NCI-H2107 (cell line): ENCODE measurements around the gene TSKU.
"Not testable (repeated sequence)": the region's sequence is repeated elsewhere in the genome, so short reads cannot be mapped to it uniquely, and the experiment has no call there.

ENCODE experiments used
- DNase-seq: peaks from one replicate; lab custom pipeline; 2025; lab: John Stamatoyannopoulos, UW

Gene TSKU

DNA sequence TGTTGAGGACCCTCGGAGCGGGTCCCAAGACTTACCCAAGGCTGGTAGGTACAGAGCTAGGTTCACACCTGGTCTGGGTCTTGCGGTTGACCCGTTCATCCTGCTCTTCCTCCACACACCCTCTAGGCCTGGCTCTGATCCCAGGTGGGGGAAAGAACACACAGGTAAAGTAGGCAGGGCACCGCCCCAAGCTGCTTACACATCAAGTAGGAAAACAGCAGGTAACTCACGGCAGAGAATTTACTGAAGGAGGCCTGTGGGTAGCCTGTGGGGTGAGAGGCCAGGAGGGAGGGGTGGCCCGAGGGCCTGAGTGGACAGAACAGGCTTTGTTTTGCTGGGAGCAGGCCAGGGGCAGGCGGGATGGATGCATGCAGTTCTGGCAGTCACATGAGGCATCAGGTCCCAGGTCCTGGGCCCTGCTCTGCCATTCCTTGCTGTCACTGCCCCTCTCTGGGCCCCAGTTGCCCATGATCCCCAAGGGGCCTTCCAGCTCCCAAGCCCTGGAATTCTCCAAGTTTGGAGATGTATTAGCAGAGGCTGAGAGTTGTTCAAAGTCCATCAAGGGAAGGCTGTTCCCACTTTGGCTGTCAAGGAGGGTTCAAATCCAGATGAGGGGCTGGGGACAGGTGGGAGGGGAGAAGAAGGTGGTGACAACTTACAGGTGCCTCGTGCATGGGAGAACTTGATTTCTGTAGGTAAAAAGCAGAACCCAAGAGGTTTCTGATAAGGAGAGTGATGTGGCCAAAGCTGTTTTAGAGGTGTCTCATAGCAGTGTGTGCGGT, 5.7 kb downstream of the TSKU start:
- no peak for DNase-seq

DNA sequence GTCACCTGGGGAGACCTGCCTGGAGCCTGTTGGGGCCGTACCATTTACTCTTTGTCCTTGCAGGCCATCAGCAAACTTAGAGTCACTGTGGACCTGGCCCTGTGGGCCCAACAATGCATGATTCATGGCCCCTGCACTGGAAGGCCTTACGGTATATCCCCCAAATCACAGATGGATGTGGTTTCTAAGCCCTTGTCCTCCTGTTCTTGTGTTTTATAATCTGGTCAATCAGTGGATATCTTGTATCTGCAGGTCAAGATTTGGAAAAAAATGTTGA, 6.2 kb downstream of the TSKU start:
- no peak for DNase-seq

DNA sequence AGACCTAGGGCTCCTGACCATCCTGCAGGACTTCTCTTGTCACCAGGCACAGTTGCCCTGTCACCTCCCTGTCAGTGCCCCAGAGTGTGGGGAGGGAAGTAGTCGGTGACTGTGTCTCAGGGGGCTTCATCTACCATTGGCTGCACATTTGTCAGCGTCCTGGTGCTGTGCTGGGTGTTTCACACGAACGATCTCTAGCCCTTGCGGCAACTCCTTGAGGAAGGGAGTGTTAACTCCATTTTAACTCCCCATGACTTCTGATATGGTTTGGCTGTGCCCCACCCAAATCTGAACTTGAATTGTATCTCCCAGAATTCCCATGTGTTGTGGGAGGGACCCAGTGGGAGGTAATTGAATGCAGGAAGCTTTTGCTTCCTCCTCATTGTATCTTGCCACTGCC, 7.1 kb downstream of the TSKU start:
- no peak for DNase-seq

DNA sequence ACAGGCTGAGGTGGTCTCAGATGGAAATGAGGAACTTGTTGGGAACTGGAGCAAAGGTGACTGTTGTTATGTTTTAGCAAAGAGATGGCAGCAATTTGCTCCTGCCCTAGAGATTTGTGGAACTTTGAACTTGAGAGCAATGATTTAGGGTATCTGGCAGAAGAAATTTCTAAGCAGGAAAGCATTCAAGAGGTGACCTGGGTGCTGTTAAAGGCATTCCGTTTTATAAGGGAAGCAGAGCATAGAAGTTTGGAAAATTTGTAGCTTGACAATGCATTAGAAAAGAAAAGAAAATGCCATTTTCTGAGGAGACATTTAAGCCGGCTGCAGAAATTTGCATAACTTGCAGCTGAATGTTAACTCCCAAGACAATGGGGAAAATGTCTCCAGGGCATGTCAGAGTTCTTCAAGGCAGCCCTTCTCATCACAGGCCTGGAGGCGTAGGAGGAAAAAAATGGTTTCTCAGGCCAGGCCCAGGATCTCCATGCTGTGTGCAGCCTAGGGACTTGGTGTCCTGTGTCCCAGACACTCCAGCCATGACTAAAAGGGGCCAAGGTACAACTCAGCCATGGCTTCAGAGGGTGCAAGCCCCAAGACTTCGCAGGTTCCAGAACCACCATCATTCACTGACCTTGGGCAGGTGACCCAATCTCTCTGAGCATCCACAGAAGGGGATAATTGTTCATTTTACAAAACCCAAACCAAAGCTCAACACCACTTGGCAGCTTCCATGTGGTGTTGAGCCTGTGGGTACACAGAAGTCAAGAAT, 8.0 kb downstream of the TSKU start:
- DNase-seq = not testable (repeated sequence)

DNA sequence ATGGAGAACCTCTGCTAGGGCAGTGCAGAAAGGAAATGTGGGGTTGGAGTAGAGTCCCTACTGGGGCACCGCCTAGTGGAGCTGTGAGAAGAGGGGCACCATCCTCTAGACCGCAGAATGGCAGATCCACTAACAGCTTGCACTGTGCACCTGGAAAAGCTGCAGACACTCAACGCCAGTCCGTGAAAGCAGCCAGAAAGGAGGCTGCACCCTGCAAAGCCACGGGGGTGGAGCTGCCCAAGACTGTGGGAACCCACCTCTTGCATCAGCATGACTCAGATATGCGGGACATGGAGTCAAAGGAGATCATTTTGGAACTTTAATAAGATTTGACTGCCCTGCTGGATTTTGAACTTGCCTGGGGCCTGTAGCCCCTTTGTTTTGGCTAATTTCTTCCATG, 8.7 kb downstream of the TSKU start:
- DNase-seq = no peak

DNA sequence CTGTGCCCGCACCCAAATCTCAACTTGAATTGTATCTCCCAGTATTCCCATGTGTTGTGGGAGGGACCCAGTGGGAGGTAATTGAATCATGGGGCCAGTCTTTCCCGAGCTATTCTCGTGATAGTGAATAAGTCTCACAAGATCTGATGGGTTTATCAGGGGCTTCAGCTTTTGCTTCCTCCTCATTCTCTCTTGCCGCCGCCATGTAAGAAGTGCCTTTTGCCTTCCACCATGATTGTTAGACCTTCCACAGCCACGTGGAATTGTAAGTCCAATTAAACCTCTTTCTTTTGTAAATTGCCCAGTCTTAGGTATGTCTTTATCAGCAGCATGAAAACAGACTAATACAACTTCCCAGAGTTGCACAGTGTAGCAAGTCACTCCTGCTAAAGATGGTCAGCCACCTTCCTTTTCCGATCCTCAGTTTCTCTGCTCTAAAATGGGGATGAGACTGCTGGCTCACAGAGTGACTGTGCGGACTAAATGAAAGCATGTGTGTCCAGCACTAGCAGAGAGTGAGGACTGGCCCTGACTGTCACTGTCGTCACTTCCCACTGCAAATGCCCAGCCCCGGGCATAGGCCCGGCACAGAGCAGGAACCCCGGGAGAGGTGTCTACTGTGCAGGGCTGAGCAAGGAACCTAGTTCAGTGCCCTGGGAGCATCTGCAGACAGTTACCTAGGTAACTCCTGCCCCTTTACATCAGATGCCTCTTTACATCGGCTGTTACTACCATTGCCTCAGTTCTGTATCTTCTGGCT, 9.5 kb downstream of the TSKU start:
- DNase-seq = no peak

DNA sequence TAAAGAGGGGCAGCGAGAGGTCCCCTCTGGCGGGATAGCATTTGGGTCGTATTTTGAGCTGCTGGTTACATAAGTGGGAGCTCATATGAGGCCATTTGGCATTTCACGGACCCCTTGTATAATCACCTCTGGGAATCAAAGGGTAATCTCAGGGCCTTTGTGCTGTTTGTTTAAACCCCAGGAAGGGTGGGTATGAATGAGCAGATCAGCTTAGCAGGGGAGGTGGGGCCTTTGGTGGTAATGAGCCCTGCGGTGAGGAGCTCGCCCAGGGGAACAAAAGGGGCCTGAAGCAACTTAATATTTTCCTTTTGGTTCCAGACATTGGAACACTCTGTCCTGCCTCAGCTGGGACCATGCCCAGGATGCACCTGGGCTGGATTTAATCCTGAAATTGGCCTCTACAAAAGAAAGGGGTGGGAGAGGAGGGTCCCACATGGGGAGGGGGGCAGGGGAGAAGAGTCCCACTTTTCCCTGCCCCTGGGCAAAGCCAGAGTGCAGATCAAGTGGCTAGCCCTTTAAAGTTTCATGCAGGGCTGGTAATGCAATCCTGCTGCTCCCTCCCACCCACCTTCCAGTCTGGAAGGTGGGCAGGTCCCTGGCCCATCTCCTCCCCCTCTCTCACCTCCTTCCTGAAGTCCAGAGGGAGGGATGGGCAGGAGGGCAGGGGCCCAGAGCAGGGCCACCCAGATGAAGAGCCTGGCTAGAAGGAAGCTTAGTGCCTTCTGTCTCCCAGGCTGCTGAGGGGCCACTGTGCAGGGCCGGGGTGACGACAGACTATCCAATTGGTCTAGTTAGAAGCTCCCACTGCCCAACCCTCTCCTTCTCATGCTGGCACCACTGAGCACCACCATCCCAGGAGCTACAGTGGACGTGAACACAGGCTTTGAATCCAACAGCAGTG, 10.5 kb downstream of the TSKU start:
- no peak for DNase-seq

DNA sequence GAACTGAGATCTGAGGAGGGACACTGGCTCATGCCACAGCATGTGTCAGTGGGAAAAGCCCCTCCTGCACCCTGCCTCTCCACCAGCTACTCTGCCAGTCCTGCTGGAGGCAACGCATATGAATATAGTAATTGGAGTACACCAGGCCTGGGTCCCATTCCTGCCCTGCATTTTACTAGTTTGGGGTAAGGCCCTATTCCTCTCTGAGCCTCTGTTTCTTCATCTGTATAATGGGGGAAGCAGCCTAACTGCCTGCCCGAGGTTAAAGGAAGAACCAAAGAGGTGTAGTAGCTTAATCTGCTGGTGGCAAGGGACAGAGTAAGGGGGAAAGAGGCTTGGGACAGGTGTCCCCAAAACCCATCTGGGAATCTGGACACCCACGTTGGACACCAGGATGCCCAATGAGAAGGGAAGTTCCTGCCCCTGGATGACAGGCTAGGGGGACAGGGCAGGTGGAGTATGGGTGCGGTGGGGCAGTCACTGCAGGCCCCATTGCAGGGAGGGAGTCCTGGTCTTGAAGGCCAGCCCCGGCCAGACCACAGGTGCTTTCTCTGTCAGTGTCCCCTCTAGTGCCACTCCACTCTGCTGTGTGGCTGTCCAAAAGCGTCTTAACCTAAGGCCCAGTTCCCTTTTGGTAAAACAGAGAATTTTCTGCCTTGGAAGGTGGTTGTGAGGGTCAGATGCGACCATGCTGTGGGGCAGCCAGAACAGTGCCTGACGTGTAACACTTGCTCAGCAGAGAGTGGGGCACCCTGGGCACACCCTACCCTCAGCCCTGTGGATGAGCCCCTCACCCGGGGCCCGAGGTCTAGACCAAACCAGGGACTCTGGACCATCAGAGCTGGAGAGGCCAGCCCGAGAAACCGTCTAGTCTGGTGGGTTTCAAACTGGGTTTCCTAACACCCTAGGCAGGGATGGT, 11.5 kb downstream of the TSKU start:
- no peak for DNase-seq

DNA sequence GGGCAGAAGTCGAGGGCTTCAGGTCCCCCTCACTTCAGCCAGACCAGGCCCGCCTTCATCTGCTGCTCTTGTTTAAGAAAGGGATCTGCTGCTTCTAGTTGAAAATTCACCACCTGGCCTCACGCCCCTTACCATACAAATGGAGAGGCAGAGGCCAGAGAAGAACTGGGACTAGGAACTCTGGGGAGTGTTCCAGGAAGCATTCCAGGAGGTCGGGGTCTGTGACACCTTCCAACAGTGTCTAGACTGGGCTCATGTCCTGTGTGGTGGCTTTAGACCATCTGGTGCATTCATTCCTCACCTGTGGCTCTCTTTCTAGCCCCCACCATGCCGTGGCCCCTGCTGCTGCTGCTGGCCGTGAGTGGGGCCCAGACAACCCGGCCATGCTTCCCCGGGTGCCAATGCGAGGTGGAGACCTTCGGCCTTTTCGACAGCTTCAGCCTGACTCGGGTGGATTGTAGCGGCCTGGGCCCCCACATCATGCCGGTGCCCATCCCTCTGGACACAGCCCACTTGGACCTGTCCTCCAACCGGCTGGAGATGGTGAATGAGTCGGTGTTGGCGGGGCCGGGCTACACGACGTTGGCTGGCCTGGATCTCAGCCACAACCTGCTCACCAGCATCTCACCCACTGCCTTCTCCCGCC, 12.3 kb downstream of the TSKU start:
- no peak for DNase-seq

DNA sequence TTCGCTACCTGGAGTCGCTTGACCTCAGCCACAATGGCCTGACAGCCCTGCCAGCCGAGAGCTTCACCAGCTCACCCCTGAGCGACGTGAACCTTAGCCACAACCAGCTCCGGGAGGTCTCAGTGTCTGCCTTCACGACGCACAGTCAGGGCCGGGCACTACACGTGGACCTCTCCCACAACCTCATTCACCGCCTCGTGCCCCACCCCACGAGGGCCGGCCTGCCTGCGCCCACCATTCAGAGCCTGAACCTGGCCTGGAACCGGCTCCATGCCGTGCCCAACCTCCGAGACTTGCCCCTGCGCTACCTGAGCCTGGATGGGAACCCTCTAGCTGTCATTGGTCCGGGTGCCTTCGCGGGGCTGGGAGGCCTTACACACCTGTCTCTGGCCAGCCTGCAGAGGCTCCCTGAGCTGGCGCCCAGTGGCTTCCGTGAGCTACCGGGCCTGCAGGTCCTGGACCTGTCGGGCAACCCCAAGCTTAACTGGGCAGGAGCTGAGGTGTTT, 12.8 kb downstream of the TSKU start:
- DNase-seq = no peak

DNA sequence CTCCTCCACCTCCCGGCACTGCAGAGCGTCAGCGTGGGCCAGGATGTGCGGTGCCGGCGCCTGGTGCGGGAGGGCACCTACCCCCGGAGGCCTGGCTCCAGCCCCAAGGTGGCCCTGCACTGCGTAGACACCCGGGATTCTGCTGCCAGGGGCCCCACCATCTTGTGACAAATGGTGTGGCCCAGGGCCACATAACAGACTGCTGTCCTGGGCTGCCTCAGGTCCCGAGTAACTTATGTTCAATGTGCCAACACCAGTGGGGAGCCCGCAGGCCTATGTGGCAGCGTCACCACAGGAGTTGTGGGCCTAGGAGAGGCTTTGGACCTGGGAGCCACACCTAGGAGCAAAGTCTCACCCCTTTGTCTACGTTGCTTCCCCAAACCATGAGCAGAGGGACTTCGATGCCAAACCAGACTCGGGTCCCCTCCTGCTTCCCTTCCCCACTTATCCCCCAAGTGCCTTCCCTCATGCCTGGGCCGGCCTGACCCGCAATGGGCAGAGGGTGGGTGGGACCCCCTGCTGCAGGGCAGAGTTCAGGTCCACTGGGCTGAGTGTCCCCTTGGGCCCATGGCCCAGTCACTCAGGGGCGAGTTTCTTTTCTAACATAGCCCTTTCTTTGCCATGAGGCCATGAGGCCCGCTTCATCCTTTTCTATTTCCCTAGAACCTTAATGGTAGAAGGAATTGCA, 13.5 kb downstream of the TSKU start:
- DNase-seq = no peak

DNA sequence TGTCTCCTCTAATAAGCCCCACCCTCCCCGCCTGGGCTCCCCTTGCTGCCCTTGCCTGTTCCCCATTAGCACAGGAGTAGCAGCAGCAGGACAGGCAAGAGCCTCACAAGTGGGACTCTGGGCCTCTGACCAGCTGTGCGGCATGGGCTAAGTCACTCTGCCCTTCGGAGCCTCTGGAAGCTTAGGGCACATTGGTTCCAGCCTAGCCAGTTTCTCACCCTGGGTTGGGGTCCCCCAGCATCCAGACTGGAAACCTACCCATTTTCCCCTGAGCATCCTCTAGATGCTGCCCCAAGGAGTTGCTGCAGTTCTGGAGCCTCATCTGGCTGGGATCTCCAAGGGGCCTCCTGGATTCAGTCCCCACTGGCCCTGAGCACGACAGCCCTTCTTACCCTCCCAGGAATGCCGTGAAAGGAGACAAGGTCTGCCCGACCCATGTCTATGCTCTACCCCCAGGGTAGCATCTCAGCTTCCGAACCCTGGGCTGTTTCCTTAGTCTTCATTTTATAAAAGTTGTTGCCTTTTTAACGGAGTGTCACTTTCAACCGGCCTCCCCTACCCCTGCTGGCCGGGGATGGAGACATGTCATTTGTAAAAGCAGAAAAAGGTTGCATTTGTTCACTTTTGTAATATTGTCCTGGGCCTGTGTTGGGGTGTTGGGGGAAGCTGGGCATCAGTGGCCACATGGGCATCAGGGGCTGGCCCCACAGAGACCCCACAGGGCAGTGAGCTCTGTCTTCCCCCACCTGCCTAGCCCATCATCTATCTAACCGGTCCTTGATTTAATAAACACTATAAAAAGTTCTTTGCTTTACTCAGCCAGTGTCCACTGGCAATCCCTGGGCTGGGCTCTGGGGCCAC, 14.4 kb downstream of the TSKU start:
- DNase-seq = no peak

DNA sequence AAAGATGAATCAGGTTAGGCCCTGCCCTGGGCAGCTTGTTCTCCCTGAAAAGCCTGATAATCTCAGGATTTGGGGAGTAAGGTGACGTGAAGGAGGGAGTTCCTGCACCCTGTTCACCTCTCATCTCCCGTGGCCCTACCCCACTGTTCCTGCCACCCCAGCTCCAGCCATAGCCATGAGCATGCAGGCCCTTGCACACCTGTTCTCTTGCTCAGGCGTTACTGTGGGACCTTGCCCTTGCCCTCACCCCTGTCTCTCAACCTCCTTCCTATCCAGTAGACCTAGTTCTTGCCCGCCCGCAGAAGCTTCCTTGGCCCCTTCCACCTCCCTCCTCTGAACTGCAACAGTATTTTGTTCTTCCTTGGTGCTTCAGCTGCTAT, 15.0 kb downstream of the TSKU start:
- DNase-seq = no peak

DNA sequence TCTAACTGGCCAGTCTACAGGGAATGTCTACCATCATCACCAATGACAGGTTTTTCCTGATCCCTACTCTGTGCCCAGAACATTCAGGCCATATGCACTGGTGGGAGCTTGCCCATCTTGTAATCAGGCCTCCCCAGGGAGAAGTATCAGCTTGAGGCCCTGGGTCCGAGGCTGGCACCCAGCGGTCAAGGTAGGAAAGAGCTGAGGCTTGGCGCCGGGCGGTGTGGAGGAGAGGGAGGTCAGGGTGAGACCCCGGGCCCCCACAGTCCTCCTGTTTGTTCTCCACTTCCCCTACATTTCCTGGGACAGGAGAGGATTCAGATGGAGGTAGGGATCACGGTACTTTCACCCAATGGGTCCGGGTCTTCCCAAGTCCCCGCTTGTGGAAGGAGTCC, 15.5 kb downstream of the TSKU start:
- no peak for DNase-seq

DNA sequence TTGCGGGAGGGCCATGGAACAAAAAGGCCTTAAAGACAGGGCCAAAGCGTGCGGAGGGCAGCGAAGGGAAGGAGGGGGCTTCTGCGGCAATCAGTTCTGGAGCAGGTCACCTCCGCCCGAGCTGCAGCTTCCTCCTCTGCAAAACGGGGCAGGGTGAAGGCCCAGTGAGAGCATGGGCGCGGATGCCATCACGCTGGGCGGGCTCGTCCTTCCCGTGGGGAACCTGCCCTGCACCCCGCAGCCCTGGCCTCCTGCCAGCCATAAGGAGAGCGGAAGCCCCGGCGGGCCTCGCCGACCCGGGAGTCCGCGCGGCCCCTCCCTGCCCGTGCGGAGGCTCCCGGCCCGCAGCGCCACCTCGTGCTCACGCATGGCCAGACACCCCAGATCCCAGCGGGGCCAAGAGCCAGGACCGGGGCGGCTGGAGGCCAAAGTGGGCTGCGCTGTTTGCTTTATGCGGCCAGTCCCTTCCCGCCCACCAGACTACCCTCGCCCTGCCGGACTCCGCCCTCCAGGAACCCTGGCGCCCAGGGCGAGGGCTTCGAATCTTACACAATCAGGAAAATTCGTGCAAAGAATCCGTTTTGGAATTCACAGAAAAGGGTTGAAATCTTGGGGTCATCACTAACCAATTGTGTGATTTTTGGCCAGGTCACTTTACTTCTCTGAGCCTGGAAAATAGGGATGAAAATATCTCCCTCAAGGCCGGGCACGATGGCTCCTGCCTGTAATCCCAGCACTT, 16.1 kb downstream of the TSKU start:
- DNase-seq = no peak

DNA sequence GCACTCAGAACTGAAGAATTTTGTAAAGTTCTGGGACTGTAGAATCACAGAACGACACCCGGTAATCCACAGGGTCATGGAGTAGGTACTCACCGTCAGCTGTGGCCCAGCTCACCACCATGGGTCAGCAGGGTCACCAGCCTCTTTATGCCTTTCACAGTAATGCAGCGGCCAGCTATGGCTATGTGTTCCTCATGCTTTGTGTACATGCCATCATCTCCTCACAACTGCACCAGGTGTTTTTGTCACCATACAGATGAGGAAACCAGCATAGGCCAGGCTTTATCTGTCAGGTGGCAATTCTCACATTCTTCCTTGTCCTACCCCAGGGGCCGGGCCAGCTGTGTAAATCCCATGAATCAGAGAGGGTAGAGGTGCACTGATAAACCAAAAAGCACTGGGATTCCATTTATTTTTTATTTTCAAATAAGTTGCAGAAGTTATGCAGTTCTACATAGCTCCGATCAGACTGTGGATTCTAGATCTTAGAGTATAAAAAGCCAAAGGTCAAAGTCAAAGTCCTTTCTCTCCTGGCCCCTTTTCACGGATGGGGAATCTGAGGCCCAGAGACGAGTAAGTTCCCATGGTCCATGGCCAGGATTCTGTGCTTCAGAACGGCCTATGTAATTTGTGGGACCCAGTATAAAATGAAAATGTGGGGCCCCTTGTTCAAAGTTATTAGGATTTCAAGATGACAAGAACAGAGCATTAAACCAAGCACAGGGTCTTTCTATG, 17.5 kb downstream of the TSKU start:
- DNase-seq = no peak

DNA sequence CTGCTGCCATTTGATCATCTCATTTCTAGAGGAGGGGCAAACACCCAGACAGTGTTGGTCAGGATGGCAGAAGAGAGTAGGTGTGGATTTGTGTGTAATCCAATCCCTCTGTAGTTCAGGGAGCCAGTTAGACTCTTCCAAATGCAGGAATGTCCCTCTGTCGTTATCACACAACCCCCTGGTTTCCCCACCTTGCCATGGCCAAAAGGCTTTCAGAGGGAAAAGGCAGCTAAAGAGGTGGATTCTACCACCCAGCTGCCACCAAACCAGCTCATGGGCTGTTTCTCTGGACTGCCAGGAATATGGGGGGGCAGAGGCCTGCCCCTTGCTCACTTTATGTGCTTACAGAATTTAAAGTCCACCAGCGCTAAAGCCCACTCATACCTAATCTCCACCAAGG, 18.1 kb downstream of the TSKU start:
- DNase-seq = no peak
